ENCODE results near the gene WDR70. TPM values are rescaled to one million over a fixed set of nuclear protein-coding genes. Genes with fewer than 3 reads are reported as not detected.
"Not testable (repeated sequence)": the region's sequence is repeated elsewhere in the genome, so short reads cannot be mapped to it uniquely, and the experiment has no call there.

Gene WDR70
- total RNA-seq, 1 donor from 2014 or later, result 26.5 TPM

DNA sequence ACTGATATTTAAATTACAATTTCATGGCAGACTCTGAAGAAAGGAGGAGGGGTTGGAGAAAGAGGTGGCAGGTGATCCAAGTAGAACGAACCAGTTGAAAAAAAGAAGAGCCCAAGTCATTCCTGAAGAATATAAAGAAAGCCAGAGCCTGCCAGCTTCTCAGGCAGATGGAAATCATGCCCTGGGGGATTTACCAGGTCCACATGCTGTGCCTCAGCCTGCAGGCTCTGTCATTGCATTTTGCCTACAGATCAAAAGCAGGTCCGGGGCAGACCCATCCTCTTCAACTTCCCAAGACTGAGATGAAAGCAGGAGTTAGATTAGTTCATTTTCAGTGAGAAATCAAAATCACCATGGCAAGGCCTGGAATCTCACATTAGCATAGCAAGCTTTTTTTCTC, 412.2 kb downstream of the WDR70 start:
- no peak for DNase-seq (ENCODE audit: low spot score)

DNA sequence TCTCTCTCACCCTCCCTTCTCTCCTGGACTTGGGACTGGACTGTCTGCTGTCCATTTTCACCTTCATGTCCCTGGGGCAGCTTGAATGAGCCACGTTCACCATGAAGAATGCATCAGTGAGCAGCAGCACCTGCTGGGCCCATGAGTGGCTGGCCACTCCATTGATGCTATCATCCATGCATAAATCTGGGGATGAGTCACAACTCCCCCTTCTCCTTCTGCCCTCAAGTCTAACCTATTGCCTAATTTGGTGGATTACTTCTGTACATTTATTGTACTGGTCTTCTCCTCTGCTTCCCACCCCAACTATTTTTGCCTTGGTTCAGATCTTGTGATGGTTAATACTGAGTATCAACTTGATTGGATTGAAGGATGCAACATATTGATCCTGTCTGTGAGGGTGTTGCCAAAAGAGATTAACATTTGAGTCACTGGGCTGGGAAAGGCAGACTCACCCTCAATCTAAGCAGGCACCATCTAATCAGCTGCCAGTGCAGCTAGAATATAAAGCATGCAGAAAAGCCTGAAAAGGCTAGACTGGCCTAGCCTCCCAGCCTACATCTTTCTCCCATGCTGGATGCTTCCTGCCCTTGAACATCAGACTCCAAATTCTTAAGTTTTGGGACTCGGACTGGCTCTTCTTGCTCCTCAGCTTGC, 414.0 kb downstream of the WDR70 start:
- no peak for DNase-seq (ENCODE audit: low spot score)

DNA sequence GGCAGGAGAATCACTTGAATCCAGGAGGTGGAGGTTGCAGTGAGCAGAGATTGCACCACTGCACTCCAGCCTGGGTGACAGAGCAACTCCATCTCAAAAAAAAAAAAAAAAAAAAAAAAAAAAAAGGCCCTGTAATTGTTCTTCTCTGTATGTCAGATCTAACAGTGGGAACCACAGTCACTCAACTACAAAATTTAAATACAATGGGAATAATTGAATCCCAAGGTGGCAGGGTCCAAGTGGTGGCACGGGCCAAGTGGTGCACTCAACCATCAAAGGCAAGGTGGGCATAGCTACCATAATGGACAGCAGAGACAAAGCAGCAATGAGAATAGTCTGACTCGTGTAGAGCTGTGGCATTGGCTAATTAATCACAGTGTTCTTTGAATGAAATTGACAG, 416.2 kb downstream of the WDR70 start:
- DNase-seq (ENCODE audit: low spot score), result not testable (repeated sequence)

DNA sequence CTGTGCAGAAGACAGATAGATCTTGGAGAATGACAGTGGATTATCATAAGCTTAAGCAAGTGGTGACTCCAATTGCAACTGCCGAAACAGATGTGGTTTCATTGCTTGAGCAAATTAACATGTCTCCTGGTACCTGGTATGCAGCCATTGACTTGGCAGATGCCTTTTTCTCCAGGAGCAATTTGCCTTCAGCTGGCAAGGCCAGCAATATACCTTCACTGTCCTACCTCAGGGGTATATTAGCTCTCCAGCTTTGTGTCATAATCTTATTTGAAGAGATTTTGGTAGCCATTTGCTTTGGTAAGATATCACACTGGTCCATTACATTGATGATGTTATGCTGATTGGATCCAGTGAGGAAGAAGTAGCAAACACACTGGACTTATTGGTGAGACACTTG, 417.3 kb downstream of the WDR70 start:
- DNase-seq (ENCODE audit: low spot score), result not testable (repeated sequence)

DNA sequence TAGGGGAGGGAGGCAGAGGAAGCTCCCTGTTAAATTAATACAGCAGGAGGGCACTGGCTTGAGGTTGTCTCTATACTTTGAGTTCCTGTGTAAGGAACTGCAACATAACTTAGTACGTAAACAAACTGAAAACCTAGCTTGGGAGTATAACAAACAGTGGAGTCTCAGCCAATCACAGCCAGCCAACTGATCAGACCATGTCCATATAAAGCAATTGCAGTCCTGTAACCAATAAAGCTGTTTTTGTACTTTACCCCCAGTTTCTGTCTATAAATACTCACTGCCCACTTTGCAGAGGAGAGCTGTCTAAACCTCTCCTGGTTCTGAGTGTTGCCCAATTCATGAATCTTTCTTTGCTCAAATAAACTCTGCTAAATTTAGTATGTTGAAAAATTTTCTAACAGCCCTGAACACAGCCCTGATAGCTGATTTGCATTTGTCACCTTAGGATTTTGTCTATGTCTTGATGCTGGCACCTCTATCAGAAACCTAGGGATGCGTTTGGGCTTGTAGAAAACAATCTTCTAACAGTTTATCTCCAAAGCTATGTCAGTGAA, 420.8 kb downstream of the WDR70 start:
- DNase-seq (ENCODE audit: low spot score), result no peak

DNA sequence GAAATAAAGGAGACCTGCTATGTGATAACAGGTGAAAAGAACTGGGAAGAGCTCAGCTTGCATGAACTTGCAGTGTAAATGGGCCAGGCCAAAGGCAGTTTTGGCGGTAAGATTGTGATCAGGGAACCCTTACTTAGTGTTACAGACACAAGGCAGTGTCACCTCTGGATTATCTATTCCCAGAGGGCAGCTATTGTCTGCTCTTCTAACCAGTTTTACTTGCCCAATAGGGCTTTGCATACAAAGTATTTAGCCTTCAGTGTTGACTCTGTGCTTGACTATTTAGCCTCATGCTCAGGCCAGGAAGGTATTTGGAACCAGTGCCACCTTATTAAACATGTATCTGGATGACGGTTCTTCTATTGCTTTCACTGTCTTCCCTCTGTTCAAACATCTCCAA, 422.4 kb downstream of the WDR70 start:
- no peak for DNase-seq (ENCODE audit: low spot score)

Other genes with a start within 250 kb of the WDR70 start
- gene CPLANE1, start 129.9 kb upstream of the WDR70 start, total RNA-seq, result 18.1 TPM
- gene NUP155, start 8.2 kb upstream of the WDR70 start, total RNA-seq, result 21.1 TPM